Measurements from ENCODE around the gene SPINT1.

Gene SPINT1

GRCh38 chr15:40807888-40808461 is 35.9 kb upstream of the SPINT1 start:
- peaks cover 0 to 27% of the 10 kb centered on the region in 2 experiments; a peak in 2 of 3 replicates for H3K36me3 ChIP-seq (ENCODE audit: control insufficient read depth in 2 of 2, insufficient read depth in 1 of 2, low read length in 2 of 2)
- no peaks in the 10 kb centered on the region for H3K9me3 ChIP-seq (ENCODE audit: control insufficient read depth, insufficient read depth, low read depth, low read length)
- peak overlapping the region; percentile 68 for H3K4me3 ChIP-seq (ENCODE audit: low read depth, low read length)
- CTCF ChIA-PET, result interaction anchor here (0.6 to 0.7 kb wide), 2 partner anchors 37 to 98 kb away, joined by 3 read pairs; no protein-coding TSS in a partner anchor
- POLR2A ChIA-PET, result interaction anchor here (1.0 to 1.6 kb wide), 6 partner anchors 20 to 113 kb away, joined by 3 to 7 read pairs (median 4); partner anchors contain the start of genes C15orf62, RAD51, SPINT1 and VPS18
- no peaks in the 10 kb centered on the region for H3K4me1 ChIP-seq (ENCODE audit: control insufficient read depth, insufficient read depth, low read length)
- peak overlapping the region; percentile 29; the same call in 1 of the 2 replicates for H3K27ac ChIP-seq (ENCODE audit: extremely low read depth, low read depth, low read length)
- TF ChIP-seq, protein P1, sequence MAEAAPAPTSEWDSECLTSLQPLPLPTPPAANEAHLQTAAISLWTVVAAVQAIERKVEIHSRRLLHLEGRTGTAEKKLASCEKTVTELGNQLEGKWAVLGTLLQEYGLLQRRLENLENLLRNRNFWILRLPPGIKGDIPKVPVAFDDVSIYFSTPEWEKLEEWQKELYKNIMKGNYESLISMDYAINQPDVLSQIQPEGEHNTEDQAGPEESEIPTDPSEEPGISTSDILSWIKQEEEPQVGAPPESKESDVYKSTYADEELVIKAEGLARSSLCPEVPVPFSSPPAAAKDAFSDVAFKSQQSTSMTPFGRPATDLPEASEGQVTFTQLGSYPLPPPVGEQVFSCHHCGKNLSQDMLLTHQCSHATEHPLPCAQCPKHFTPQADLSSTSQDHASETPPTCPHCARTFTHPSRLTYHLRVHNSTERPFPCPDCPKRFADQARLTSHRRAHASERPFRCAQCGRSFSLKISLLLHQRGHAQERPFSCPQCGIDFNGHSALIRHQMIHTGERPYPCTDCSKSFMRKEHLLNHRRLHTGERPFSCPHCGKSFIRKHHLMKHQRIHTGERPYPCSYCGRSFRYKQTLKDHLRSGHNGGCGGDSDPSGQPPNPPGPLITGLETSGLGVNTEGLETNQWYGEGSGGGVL (tag by site-specific recombination; IDR thresholded peaks at IDR 0.05), result 0 out of 2 replicates have a peak, but pooled peaks have one; percentile 14
- TF ChIP-seq SCRT2 (tag by site-specific recombination; IDR thresholded peaks at IDR 0.05), result no peak
- TF ChIP-seq ZNF747 (tag by site-specific recombination; IDR thresholded peaks at IDR 0.05), result no peak
- peak; percentile 43; the same call in 1 of the 2 replicates for TF ChIP-seq ZNF394 (tag by site-specific recombination; IDR thresholded peaks at IDR 0.05; ENCODE audit: borderline replicate concordance)
- no peak for TF ChIP-seq GFI1B (tag by site-specific recombination; IDR thresholded peaks at IDR 0.05)
- TF ChIP-seq SETDB1 (IDR thresholded peaks at IDR 0.05; ENCODE audit: insufficient read length, low read length), result no peak

GRCh38 chr15:40808861-40809450 is 34.9 kb upstream of the SPINT1 start:
- Histone ChIP-seq H3K4me1 (ENCODE audit: control insufficient read depth, insufficient read depth, low read length) (no peaks in the 10 kb centered on the region), H3K27ac (ENCODE audit: extremely low read depth, low read depth, low read length) (no peak overlapping the region), H3K4me3 (ENCODE audit: low read depth, low read length) (no peak overlapping the region), H3K9me3 (ENCODE audit: control insufficient read depth, insufficient read depth, low read depth, low read length) (no peaks in the 10 kb centered on the region), H3K36me3 (ENCODE audit: control insufficient read depth in 2 of 2, insufficient read depth in 1 of 2, low read length in 2 of 2) (peaks cover 0 to 37% of the 10 kb centered on the region in 2 experiments; a peak in 2 of 3 replicates)
- ChIA-PET CTCF (no interaction called here), POLR2A (no interaction called here)
- TF ChIP-seq ZNF175 (tag by site-specific recombination; IDR thresholded peaks at IDR 0.05), result no peak
- no peak for TF ChIP-seq ZNF785 (tag by site-specific recombination; IDR thresholded peaks at IDR 0.05)
- TF ChIP-seq, protein P2, sequence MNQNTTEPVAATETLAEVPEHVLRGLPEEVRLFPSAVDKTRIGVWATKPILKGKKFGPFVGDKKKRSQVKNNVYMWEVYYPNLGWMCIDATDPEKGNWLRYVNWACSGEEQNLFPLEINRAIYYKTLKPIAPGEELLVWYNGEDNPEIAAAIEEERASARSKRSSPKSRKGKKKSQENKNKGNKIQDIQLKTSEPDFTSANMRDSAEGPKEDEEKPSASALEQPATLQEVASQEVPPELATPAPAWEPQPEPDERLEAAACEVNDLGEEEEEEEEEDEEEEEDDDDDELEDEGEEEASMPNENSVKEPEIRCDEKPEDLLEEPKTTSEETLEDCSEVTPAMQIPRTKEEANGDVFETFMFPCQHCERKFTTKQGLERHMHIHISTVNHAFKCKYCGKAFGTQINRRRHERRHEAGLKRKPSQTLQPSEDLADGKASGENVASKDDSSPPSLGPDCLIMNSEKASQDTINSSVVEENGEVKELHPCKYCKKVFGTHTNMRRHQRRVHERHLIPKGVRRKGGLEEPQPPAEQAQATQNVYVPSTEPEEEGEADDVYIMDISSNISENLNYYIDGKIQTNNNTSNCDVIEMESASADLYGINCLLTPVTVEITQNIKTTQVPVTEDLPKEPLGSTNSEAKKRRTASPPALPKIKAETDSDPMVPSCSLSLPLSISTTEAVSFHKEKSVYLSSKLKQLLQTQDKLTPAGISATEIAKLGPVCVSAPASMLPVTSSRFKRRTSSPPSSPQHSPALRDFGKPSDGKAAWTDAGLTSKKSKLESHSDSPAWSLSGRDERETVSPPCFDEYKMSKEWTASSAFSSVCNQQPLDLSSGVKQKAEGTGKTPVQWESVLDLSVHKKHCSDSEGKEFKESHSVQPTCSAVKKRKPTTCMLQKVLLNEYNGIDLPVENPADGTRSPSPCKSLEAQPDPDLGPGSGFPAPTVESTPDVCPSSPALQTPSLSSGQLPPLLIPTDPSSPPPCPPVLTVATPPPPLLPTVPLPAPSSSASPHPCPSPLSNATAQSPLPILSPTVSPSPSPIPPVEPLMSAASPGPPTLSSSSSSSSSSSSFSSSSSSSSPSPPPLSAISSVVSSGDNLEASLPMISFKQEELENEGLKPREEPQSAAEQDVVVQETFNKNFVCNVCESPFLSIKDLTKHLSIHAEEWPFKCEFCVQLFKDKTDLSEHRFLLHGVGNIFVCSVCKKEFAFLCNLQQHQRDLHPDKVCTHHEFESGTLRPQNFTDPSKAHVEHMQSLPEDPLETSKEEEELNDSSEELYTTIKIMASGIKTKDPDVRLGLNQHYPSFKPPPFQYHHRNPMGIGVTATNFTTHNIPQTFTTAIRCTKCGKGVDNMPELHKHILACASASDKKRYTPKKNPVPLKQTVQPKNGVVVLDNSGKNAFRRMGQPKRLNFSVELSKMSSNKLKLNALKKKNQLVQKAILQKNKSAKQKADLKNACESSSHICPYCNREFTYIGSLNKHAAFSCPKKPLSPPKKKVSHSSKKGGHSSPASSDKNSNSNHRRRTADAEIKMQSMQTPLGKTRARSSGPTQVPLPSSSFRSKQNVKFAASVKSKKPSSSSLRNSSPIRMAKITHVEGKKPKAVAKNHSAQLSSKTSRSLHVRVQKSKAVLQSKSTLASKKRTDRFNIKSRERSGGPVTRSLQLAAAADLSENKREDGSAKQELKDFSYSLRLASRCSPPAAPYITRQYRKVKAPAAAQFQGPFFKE (tag by site-specific recombination; IDR thresholded peaks at IDR 0.05; ENCODE audit: borderline replicate concordance), result no peak
- TF ChIP-seq ZNF48 (tag by site-specific recombination; IDR thresholded peaks at IDR 0.05), result no peak
- no peak for TF ChIP-seq MZF1 (tag by site-specific recombination; IDR thresholded peaks at IDR 0.05; ENCODE audit: borderline replicate concordance)
- no peak for TF ChIP-seq IKZF3 (tag by site-specific recombination; IDR thresholded peaks at IDR 0.05)
- TF ChIP-seq ZNF510 (tag by site-specific recombination; IDR thresholded peaks at IDR 0.05; ENCODE audit: insufficient replicate concordance), result no peak
- TF ChIP-seq GLIS1 (tag by site-specific recombination; IDR thresholded peaks at IDR 0.05), result no peak
- no peak for TF ChIP-seq HIC1 (tag by site-specific recombination; IDR thresholded peaks at IDR 0.05)
- TF ChIP-seq ZBTB17 (tag by site-specific recombination; IDR thresholded peaks at IDR 0.05), result no peak
- TF ChIP-seq ZNF184 (tag by site-specific recombination; IDR thresholded peaks at IDR 0.05), result no peak
- TF ChIP-seq ZNF426 (tag by site-specific recombination; IDR thresholded peaks at IDR 0.05), result no peak
- no peak for TF ChIP-seq BCL11B (tag by site-specific recombination; IDR thresholded peaks at IDR 0.05; ENCODE audit: low read depth)
- TF ChIP-seq, protein P3, sequence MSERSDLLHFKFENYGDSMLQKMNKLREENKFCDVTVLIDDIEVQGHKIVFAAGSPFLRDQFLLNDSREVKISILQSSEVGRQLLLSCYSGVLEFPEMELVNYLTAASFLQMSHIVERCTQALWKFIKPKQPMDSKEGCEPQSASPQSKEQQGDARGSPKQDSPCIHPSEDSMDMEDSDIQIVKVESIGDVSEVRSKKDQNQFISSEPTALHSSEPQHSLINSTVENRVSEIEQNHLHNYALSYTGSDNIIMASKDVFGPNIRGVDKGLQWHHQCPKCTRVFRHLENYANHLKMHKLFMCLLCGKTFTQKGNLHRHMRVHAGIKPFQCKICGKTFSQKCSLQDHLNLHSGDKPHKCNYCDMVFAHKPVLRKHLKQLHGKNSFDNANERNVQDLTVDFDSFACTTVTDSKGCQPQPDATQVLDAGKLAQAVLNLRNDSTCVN (tag by site-specific recombination; optimal IDR thresholded peaks at IDR 0.05), result no peak
- no peak for TF ChIP-seq ZNF610 (tag by site-specific recombination; IDR thresholded peaks at IDR 0.05; ENCODE audit: borderline replicate concordance)
- TF ChIP-seq ZNF837 (tag by site-specific recombination; IDR thresholded peaks at IDR 0.05), result no peak
- no peak for TF ChIP-seq MYNN (tag by site-specific recombination; IDR thresholded peaks at IDR 0.05; ENCODE audit: borderline replicate concordance)
